HEK293T (cell line): ENCODE data around the gene TIGIT.

Source experiments
- BHLHE40 ChIP-seq: fragments of 450-650 bp; IDR thresholded peaks from 2 replicates; pipeline ENCODE4 v1.6.1; 2016; ENCODE audit warnings: mild to moderate bottlenecking, moderate library complexity, borderline replicate concordance
- FOXA1 ChIP-seq: fragments of 450-650 bp; IDR thresholded peaks from 2 replicates; pipeline ENCODE4 v1.6.1; 2016; ENCODE audit warnings: mild to moderate bottlenecking
- FOXK2 ChIP-seq: fragments of 450-650 bp; IDR thresholded peaks from 2 replicates; pipeline ENCODE4 v1.6.1; 2016; ENCODE audit warnings: mild to moderate bottlenecking
- FOXM1 ChIP-seq: fragments of 450-650 bp; IDR thresholded peaks from 2 replicates; pipeline ENCODE4 v1.6.1; 2017; ENCODE audit warnings: mild to moderate bottlenecking, borderline replicate concordance
- HDGF ChIP-seq: fragments of 450-650 bp; IDR thresholded peaks from 2 replicates; pipeline ENCODE4 v1.6.1; 2017; ENCODE audit warnings: antibody characterized with exemption, borderline replicate concordance
- L3MBTL2 ChIP-seq: fragments of 450-650 bp; conservative IDR thresholded peaks from 2 replicates; pipeline ENCODE4 v1.6.1; 2016; ENCODE audit warnings: mild to moderate bottlenecking
- SP1 ChIP-seq: fragments of 450-650 bp; IDR thresholded peaks from 2 replicates; pipeline ENCODE4 v1.6.1; 2017
- SUZ12 ChIP-seq: fragments of 450-650 bp; IDR thresholded peaks from 2 replicates; pipeline ENCODE4 v1.6.1; 2016; ENCODE audit warnings: mild to moderate bottlenecking
- TARDBP ChIP-seq: fragments of 450-650 bp; IDR thresholded peaks from 2 replicates; pipeline ENCODE4 v1.6.1; 2016
- ZNF384 ChIP-seq: fragments of 450-650 bp; IDR thresholded peaks from 2 replicates; pipeline ENCODE4 v1.6.1; 2016

GRCh38 chr3:114253505-114253904, 40.3 kb upstream of the TIGIT start:
- no peak for TF ChIP-seq TARDBP
- TF ChIP-seq FOXA1, result no peak
- no peak for TF ChIP-seq SUZ12
- TF ChIP-seq L3MBTL2, result no peak
- TF ChIP-seq SP1, result no peak
- TF ChIP-seq FOXK2, result no peak
- TF ChIP-seq HDGF, result no peak
- no peak for TF ChIP-seq FOXM1
- TF ChIP-seq ZNF384, result no peak
- TF ChIP-seq BHLHE40, result no peak
